Measurements from ENCODE around the gene OGFRL1.

The OGFRL1 gene

DNA sequence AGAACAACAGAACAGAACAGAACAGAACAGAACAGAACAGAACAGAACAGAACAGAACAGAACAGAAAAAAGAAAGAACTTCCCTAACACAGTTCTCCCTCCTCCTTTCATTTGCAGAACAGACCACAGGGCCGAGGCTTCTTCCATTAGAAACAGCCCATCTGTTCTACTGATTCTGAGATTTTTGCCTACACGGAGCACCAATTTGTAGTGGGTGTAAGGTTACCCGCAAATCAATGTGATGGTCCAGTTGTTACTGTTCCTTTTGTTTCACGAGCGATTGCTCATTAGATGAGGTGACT, 734 bp upstream of the OGFRL1 start:
- Histone ChIP-seq H3K36me3 (ENCODE audit: insufficient read depth, low read length) (peaks cover 3% of the 10 kb centered on the region), H3K9ac (ENCODE audit: low read depth, low read length) (peak overlapping the region; percentile 93)

GRCh38 chr6:71289039-71289801, 609 bp downstream of the OGFRL1 start:
- no peaks in the 10 kb centered on the region for H3K9me3 ChIP-seq (replicated peaks; ENCODE audit: low read length)
- peak overlapping the region; percentile 88 for H3K4me3 ChIP-seq (ENCODE audit: low read length)
- peaks cover 13% of the 10 kb centered on the region for H3K36me3 ChIP-seq (ENCODE audit: insufficient read depth, low read length)

More for the DNA sequence above, 734 bp upstream of the OGFRL1 start:
- Histone ChIP-seq H3K9me3 (replicated peaks; ENCODE audit: low read length) (no peaks in the 10 kb centered on the region), H3K4me2 (ENCODE audit: low read length) (peak overlapping the region; percentile 91), H3K27me3 (ENCODE audit: control insufficient read depth, insufficient read depth, low read length) (no peaks in the 10 kb centered on the region), H3K4me3 (ENCODE audit: low read length) (peak overlapping the region; percentile 88), H3K4me1 (ENCODE audit: control insufficient read depth, insufficient read depth, low read length) (peaks cover 38% of the 10 kb centered on the region)

GRCh38 chr6:71289802-71290175, 1.2 kb downstream of the OGFRL1 start:
- H3K36me3 ChIP-seq (ENCODE audit: insufficient read depth, low read length) = peaks cover 13% of the 10 kb centered on the region
- no peaks in the 10 kb centered on the region for H3K27me3 ChIP-seq (ENCODE audit: control insufficient read depth, insufficient read depth, low read length)
- peak overlapping the region; percentile 91 for H3K4me2 ChIP-seq (ENCODE audit: low read length)
- H3K4me3 ChIP-seq (ENCODE audit: low read length) = peak overlapping the region; percentile 88
- H3K9me3 ChIP-seq (replicated peaks; ENCODE audit: low read length) = no peaks in the 10 kb centered on the region
- peak overlapping the region; percentile 93 for H3K9ac ChIP-seq (ENCODE audit: low read depth, low read length)
- peaks cover 56% of the 10 kb centered on the region for H3K4me1 ChIP-seq (ENCODE audit: control insufficient read depth, insufficient read depth, low read length)

More at GRCh38 chr6:71289039-71289801, 609 bp downstream of the OGFRL1 start:
- H3K4me2 ChIP-seq (ENCODE audit: low read length) = peak overlapping the region; percentile 91
- peak overlapping the region; percentile 93 for H3K9ac ChIP-seq (ENCODE audit: low read depth, low read length)
- H3K27me3 ChIP-seq (ENCODE audit: control insufficient read depth, insufficient read depth, low read length) = no peaks in the 10 kb centered on the region
- H3K4me1 ChIP-seq (ENCODE audit: control insufficient read depth, insufficient read depth, low read length) = peaks cover 52% of the 10 kb centered on the region

- peak overlapping the region; percentile 91 for H3K4me2 ChIP-seq (ENCODE audit: low read length)
- H3K9ac ChIP-seq (ENCODE audit: low read depth, low read length) = no peak overlapping the region
- peak overlapping the region; percentile 88 for H3K4me3 ChIP-seq (ENCODE audit: low read length)
- H3K27me3 ChIP-seq (ENCODE audit: control insufficient read depth, insufficient read depth, low read length) = no peaks in the 10 kb centered on the region
- no peaks in the 10 kb centered on the region for H3K9me3 ChIP-seq (replicated peaks; ENCODE audit: low read length)
- peaks cover 20% of the 10 kb centered on the region for H3K36me3 ChIP-seq (ENCODE audit: insufficient read depth, low read length)
- H3K4me1 ChIP-seq (ENCODE audit: control insufficient read depth, insufficient read depth, low read length) = peaks cover 56% of the 10 kb centered on the region
Measured at GRCh38 chr6:71290611-71291010, 2.0 kb downstream of the OGFRL1 start.

GRCh38 chr6:71292001-71292400, 3.4 kb downstream of the OGFRL1 start:
- Histone ChIP-seq H3K27me3 (ENCODE audit: control insufficient read depth, insufficient read depth, low read length) (no peaks in the 10 kb centered on the region), H3K4me2 (ENCODE audit: low read length) (peak overlapping the region; percentile 91), H3K4me1 (ENCODE audit: control insufficient read depth, insufficient read depth, low read length) (peaks cover 56% of the 10 kb centered on the region), H3K9me3 (replicated peaks; ENCODE audit: low read length) (no peaks in the 10 kb centered on the region), H3K36me3 (ENCODE audit: insufficient read depth, low read length) (peaks cover 33% of the 10 kb centered on the region), H3K4me3 (ENCODE audit: low read length) (peak overlapping the region; percentile 11), H3K9ac (ENCODE audit: low read depth, low read length) (no peak overlapping the region)

DNA sequence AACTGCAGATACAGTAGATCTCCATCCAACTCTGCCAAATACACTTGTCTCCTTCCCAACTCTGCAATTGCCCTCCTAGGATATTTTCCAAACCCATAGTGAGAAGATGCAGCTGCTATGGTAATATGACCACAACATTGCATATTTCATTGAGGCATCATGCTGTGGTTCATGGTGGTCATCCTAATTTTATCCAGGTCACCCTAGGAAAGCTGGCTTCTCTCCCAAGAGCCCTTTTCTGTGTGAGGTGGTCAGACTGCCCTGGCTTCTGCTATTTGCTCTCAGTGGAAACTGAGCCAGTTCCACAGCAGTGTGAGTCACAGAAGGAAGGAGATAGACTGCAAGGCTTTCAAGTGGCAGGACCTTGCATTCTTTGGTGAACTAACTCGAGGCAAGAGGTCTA, 5.5 kb downstream of the OGFRL1 start:
- Histone ChIP-seq H3K27me3 (ENCODE audit: control insufficient read depth, insufficient read depth, low read length) (no peaks in the 10 kb centered on the region), H3K9me3 (replicated peaks; ENCODE audit: low read length) (no peaks in the 10 kb centered on the region), H3K4me1 (ENCODE audit: control insufficient read depth, insufficient read depth, low read length) (peaks cover 44% of the 10 kb centered on the region), H3K4me2 (ENCODE audit: low read length) (no peak overlapping the region), H3K9ac (ENCODE audit: low read depth, low read length) (no peak overlapping the region), H3K4me3 (ENCODE audit: low read length) (no peak overlapping the region), H3K36me3 (ENCODE audit: insufficient read depth, low read length) (peaks cover 39% of the 10 kb centered on the region)

DNA sequence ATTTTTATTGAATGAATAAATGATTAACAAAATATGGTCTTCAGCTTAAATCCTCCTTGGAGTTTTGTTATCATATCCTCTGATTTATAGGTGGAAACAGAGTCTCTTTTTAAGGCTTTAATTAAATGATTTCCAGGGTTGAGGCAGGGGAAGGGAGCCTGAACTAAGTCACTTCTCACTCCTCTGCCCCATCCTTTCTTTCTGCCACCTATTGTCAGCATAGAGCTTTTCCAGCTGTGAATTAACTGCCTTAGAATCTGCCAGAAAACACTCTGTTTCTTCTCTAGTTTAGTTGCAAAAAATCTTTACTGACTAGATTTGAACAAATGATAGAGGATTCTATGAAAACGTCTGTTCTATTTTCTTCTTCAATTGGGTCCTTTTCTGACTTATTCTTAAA, 9.8 kb downstream of the OGFRL1 start:
- no peak overlapping the region for H3K4me2 ChIP-seq (ENCODE audit: low read length)
- H3K27me3 ChIP-seq (ENCODE audit: control insufficient read depth, insufficient read depth, low read length) = no peaks in the 10 kb centered on the region
- H3K9me3 ChIP-seq (replicated peaks; ENCODE audit: low read length) = no peaks in the 10 kb centered on the region
- H3K36me3 ChIP-seq (ENCODE audit: insufficient read depth, low read length) = peaks cover 64% of the 10 kb centered on the region
- H3K4me3 ChIP-seq (ENCODE audit: low read length) = no peak overlapping the region
- peaks cover 22% of the 10 kb centered on the region for H3K4me1 ChIP-seq (ENCODE audit: control insufficient read depth, insufficient read depth, low read length)
- H3K9ac ChIP-seq (ENCODE audit: low read depth, low read length) = no peak overlapping the region

- peaks cover 9% of the 10 kb centered on the region for H3K4me1 ChIP-seq (ENCODE audit: control insufficient read depth, insufficient read depth, low read length)
- no peak overlapping the region for H3K4me2 ChIP-seq (ENCODE audit: low read length)
- H3K27me3 ChIP-seq (ENCODE audit: control insufficient read depth, insufficient read depth, low read length) = no peaks in the 10 kb centered on the region
- H3K4me3 ChIP-seq (ENCODE audit: low read length) = no peak overlapping the region
- peaks cover 65% of the 10 kb centered on the region for H3K36me3 ChIP-seq (ENCODE audit: insufficient read depth, low read length)
- no peaks in the 10 kb centered on the region for H3K9me3 ChIP-seq (replicated peaks; ENCODE audit: low read length)
- no peak overlapping the region for H3K9ac ChIP-seq (ENCODE audit: low read depth, low read length)
Measured at GRCh38 chr6:71299541-71300470, 11.2 kb downstream of the OGFRL1 start.

DNA sequence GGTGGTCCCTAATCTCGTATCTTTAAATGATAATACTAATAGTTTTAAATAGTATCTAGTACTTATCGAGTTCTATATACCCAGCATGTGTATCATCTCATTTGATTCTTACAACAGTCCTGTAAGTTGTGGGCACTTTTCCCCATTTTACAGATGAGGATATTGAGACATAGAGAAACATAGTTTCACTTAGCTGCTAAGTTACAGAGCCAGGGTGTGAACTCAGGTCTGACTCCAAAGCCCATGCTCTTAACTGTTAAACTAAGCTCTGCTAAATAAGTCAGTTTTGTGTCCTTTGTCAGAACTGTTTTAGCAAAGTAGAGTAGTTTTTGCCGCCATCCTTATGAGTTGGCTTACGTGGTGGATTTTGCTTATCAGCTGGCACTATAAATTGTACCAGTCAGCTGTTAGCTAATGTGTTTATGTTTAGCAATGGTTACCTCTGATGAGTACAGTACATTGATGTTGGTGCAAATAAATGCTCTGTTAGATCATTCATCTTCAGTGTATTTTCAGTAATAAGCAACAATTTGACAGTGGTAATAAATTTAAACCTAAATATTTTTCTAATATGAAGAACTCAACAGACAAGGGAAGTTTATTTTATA, 12.1 kb downstream of the OGFRL1 start:
- Histone ChIP-seq H3K4me2 (ENCODE audit: low read length) (no peak overlapping the region), H3K4me3 (ENCODE audit: low read length) (no peak overlapping the region), H3K27me3 (ENCODE audit: control insufficient read depth, insufficient read depth, low read length) (no peaks in the 10 kb centered on the region), H3K36me3 (ENCODE audit: insufficient read depth, low read length) (peaks cover 56% of the 10 kb centered on the region), H3K9ac (ENCODE audit: low read depth, low read length) (no peak overlapping the region), H3K4me1 (ENCODE audit: control insufficient read depth, insufficient read depth, low read length) (peaks cover 9% of the 10 kb centered on the region), H3K9me3 (replicated peaks; ENCODE audit: low read length) (no peaks in the 10 kb centered on the region)

DNA sequence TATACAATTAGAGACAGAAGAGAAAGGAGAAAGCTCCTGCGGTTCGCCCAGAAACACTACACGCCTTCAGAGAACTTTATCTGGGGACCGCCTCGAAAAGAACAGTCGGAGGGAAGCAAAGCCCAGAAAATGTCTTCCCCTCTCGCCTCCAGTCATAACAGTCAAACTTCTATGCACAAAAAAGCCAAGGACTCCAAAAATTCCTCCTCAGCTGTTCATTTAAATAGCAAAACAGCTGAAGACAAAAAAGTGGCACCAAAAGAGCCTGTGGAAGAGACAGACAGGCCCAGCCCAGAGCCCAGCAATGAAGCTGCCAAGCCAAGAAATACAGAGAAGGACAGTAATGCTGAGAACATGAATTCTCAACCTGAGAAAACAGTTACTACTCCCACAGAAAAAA, 12.9 kb downstream of the OGFRL1 start:
- Histone ChIP-seq H3K4me1 (ENCODE audit: control insufficient read depth, insufficient read depth, low read length) (peaks cover 9% of the 10 kb centered on the region), H3K9ac (ENCODE audit: low read depth, low read length) (no peak overlapping the region), H3K9me3 (replicated peaks; ENCODE audit: low read length) (no peaks in the 10 kb centered on the region), H3K36me3 (ENCODE audit: insufficient read depth, low read length) (peaks cover 54% of the 10 kb centered on the region), H3K4me2 (ENCODE audit: low read length) (no peak overlapping the region), H3K27me3 (ENCODE audit: control insufficient read depth, insufficient read depth, low read length) (no peaks in the 10 kb centered on the region), H3K4me3 (ENCODE audit: low read length) (no peak overlapping the region)

DNA sequence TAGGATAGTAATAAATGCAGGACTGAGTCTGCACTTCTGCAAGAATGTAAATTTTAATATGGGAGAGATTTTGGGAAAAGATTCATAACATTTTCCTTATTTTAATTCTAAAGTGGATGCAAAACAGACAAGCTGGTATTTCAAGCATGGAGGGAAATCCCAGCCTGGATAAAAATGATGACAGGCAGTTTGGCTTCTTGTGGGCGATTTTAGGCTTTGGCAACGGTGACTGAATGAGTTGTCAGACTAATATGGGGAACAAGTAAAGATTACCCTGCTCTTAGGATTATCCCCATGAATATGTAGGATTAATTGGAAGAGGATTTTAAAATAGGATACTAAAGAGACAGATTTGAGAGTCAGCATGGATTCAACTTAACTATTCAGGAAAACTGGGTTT, 21.0 kb downstream of the OGFRL1 start:
- Histone ChIP-seq H3K4me1 (ENCODE audit: control insufficient read depth, insufficient read depth, low read length) (no peaks in the 10 kb centered on the region), H3K9me3 (replicated peaks; ENCODE audit: low read length) (no peaks in the 10 kb centered on the region), H3K9ac (ENCODE audit: low read depth, low read length) (no peak overlapping the region), H3K4me2 (ENCODE audit: low read length) (no peak overlapping the region), H3K4me3 (ENCODE audit: low read length) (no peak overlapping the region), H3K27me3 (ENCODE audit: control insufficient read depth, insufficient read depth, low read length) (no peaks in the 10 kb centered on the region), H3K36me3 (ENCODE audit: insufficient read depth, low read length) (peaks cover 11% of the 10 kb centered on the region)

Data from skeletal muscle satellite cell (primary cell).